Measurements from ENCODE around the gene ASS1. TPM values are rescaled to one million over a fixed set of nuclear protein-coding genes. Genes with fewer than 3 reads are reported as not detected.

The ASS1 gene
- total and polyA plus RNA-seq, 2 of the 13 experiments (the other 11 are each of a cell fraction or from before 2014, with no cell fraction given), result 77.6 to 122 TPM

DNA sequence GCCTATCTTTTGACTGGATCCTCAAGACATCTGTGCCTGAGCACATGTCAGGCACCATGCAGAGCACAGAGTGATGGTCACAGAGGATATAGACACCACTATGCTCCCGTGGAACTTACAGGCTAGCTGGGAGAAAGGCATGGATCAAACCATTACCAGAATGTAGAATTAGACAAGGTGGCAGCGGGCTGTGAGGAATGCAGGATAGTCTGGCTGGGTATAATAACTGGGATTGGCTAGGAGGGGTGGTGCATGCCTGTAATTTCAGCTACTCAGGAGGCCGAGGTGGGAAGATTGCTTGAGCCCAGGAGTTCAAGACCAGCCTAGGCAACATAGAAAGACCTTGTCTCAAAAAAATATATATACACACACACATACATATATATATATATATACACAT lies 50.3 kb downstream of the ASS1 start:
- WGBS (ENCODE audit: low lambda C conversion rate), result 96% methylated on average over 3 of the region's 3 CpGs
- DNase-seq (ENCODE audit: low spot score), result no peak

DNA sequence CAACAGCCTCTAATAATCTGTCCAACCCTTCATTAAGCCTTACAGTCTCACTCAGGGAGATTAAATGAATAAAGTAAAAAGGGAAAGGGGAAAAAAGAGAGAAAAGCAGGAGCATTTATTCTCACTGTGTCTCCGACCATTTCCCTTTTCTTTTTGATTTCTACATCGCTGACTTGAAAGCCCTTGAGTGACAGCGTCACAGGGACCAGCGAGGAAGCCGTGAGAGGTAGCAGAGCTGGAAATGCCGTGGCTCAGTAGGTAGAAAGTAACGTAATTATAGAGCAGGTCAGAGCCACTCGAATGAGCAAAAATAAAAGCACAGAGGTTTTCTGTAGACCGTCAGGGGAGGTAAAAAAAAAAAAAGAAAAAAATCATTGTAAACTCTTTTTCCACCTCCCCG lies 52.4 kb downstream of the ASS1 start:
- CTCF ChIA-PET (ENCODE audit: low intra/inter-chr PET ratio, low total read pairs), result no interaction called here
- in situ Hi-C loops (cut with HindIII; ENCODE audit: extremely low pct_ligation_motif_present, low pct_unique_long_range_greater_than_20kb), result no loop called here
- no TSS peak for BruUV-seq (replicated peaks)
- TF ChIP-seq PCBP1 (IDR thresholded peaks at IDR 0.05; ENCODE audit: borderline replicate concordance, low read depth, low read length) (no peak), ZSCAN29 (CRISPR knock-in tag; conservative IDR thresholded peaks at IDR 0.05) (no peak), ARNT2 (CRISPR knock-in tag; IDR thresholded peaks at IDR 0.05; ENCODE audit: low read depth) (no peak), PITX1 (CRISPR knock-in tag; IDR thresholded peaks at IDR 0.05) (no peak), FOXM1 (CRISPR knock-in tag; IDR thresholded peaks at IDR 0.05) (no peak), SMARCC2 (IDR thresholded peaks at IDR 0.05) (no peak), ADNP (CRISPR knock-in tag; IDR thresholded peaks at IDR 0.05) (no peak), ZBTB21 (CRISPR knock-in tag; IDR thresholded peaks at IDR 0.05) (no peak), HNF4A (CRISPR knock-in tag; IDR thresholded peaks at IDR 0.05) (no peak), ZNF768 (CRISPR knock-in tag; IDR thresholded peaks at IDR 0.05) (no peak)
- TF ChIP-seq, protein P1, sequence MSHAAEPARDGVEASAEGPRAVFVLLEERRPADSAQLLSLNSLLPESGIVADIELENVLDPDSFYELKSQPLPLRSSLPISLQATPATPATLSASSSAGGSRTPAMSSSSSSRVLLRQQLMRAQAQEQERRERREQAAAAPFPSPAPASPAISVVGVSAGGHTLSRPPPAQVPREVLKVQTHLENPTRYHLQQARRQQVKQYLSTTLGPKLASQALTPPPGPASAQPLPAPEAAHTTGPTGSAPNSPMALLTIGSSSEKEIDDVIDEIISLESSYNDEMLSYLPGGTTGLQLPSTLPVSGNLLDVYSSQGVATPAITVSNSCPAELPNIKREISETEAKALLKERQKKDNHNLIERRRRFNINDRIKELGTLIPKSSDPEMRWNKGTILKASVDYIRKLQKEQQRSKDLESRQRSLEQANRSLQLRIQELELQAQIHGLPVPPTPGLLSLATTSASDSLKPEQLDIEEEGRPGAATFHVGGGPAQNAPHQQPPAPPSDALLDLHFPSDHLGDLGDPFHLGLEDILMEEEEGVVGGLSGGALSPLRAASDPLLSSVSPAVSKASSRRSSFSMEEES (CRISPR knock-in tag; IDR thresholded peaks at IDR 0.05), result no peak

More for the DNA sequence above, 50.3 kb downstream of the ASS1 start:
- in situ Hi-C loops (cut with HindIII; ENCODE audit: extremely low pct_ligation_motif_present, low pct_unique_long_range_greater_than_20kb) (no loop called here), intact Hi-C loops (cut with micrococcal nuclease; ENCODE audit: unreplicated experiment) (no loop called here)
- no peak overlapping the region for H3K27ac ChIP-seq (ENCODE audit: extremely low read length, insufficient read depth, low read length)
- ATAC-seq, result no peak
- FAIRE-seq, result no peak
- H4K20me1 ChIP-seq (ENCODE audit: insufficient read depth, low read length), result no peaks in the 10 kb centered on the region
- H2AFZ ChIP-seq (ENCODE audit: low read length), result no peak overlapping the region
- no peaks in the 10 kb centered on the region for H3K79me2 ChIP-seq (ENCODE audit: insufficient read depth, low read length)
- TF ChIP-seq, protein P2, sequence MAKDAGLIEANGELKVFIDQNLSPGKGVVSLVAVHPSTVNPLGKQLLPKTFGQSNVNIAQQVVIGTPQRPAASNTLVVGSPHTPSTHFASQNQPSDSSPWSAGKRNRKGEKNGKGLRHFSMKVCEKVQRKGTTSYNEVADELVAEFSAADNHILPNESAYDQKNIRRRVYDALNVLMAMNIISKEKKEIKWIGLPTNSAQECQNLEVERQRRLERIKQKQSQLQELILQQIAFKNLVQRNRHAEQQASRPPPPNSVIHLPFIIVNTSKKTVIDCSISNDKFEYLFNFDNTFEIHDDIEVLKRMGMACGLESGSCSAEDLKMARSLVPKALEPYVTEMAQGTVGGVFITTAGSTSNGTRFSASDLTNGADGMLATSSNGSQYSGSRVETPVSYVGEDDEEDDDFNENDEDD (CRISPR knock-in tag; IDR thresholded peaks at IDR 0.05; ENCODE audit: borderline replicate concordance), result no peak
- TF ChIP-seq ZFP1 (CRISPR knock-in tag; IDR thresholded peaks at IDR 0.05), result peak; percentile 99
- H3K9ac ChIP-seq (ENCODE audit: insufficient read depth, low read depth, low read length), result no peak overlapping the region
- ChIA-PET POLR2A (no interaction called here), CTCF (ENCODE audit: low intra/inter-chr PET ratio, low total read pairs) (no interaction called here)
- no peak overlapping the region for H3K4me3 ChIP-seq (replicated peaks in 1 of 3; ENCODE audit: insufficient read depth in 1 of 3, low read depth in 2 of 3, low read length in 3 of 3)
- BruUV-seq (replicated peaks), result no TSS peak
- H3K27me3 ChIP-seq (ENCODE audit: control insufficient read depth in 1 of 2, insufficient read depth in 2 of 2, low read length in 2 of 2), result no peaks in the 10 kb centered on the region
- H3K36me3 ChIP-seq (replicated peaks in 1 of 2; ENCODE audit: control insufficient read depth in 1 of 2, insufficient read depth in 2 of 2, low read length in 2 of 2), result peaks cover 4 to 19% of the 10 kb centered on the region in 2 experiments; a peak in 4 of 5 replicates
- peaks cover 28% of the 10 kb centered on the region for H3K4me1 ChIP-seq (ENCODE audit: insufficient read depth, low read length)
- H3K9me3 ChIP-seq (ENCODE audit: low read length), result peaks cover 10% of the 10 kb centered on the region
- H3K4me2 ChIP-seq (ENCODE audit: low read depth, low read length), result no peak overlapping the region

More for the DNA sequence above, 52.4 kb downstream of the ASS1 start:
- H3K4me2 ChIP-seq (ENCODE audit: low read depth, low read length), result no peak overlapping the region
- H3K9ac ChIP-seq (ENCODE audit: insufficient read depth, low read depth, low read length), result no peak overlapping the region
- intact Hi-C loops (cut with micrococcal nuclease; ENCODE audit: unreplicated experiment), result no loop called here
- 96% methylated on average over 10 of the region's 10 CpGs for WGBS (ENCODE audit: low lambda C conversion rate)
- peaks cover 4 to 21% of the 10 kb centered on the region in 2 experiments; a peak in 4 of 5 replicates for H3K36me3 ChIP-seq (replicated peaks in 1 of 2; ENCODE audit: control insufficient read depth in 1 of 2, insufficient read depth in 2 of 2, low read length in 2 of 2)
- H3K9me3 ChIP-seq (ENCODE audit: low read length), result peaks cover 10% of the 10 kb centered on the region
- peaks cover 42% of the 10 kb centered on the region for H3K4me1 ChIP-seq (ENCODE audit: insufficient read depth, low read length)
- H2AFZ ChIP-seq (ENCODE audit: low read length), result no peak overlapping the region
- DNase-seq (ENCODE audit: low spot score), result no peak
- no peaks in the 10 kb centered on the region for H3K27me3 ChIP-seq (ENCODE audit: control insufficient read depth in 1 of 2, insufficient read depth in 2 of 2, low read length in 2 of 2)
- ATAC-seq, result no peak
- no peaks in the 10 kb centered on the region for H4K20me1 ChIP-seq (ENCODE audit: insufficient read depth, low read length)
- POLR2A ChIA-PET, result interaction anchor here (1.0 to 4.2 kb wide), 2 partner anchors 32 to 185 kb away, joined by 3 to 86 read pairs; no protein-coding TSS in a partner anchor
- no peak overlapping the region for H3K27ac ChIP-seq (ENCODE audit: extremely low read length, insufficient read depth, low read length)
- no peak overlapping the region for H3K4me3 ChIP-seq (replicated peaks in 1 of 3; ENCODE audit: insufficient read depth in 1 of 3, low read depth in 2 of 3, low read length in 3 of 3)
- no peak for FAIRE-seq
- no peaks in the 10 kb centered on the region for H3K79me2 ChIP-seq (ENCODE audit: insufficient read depth, low read length)

All from HepG2 (cell line).